ENCODE results near the gene CFAP97.
"Not testable (repeated sequence)": the region's sequence is repeated elsewhere in the genome, so short reads cannot be mapped to it uniquely, and the experiment has no call there.

CFAP97 gene

DNA sequence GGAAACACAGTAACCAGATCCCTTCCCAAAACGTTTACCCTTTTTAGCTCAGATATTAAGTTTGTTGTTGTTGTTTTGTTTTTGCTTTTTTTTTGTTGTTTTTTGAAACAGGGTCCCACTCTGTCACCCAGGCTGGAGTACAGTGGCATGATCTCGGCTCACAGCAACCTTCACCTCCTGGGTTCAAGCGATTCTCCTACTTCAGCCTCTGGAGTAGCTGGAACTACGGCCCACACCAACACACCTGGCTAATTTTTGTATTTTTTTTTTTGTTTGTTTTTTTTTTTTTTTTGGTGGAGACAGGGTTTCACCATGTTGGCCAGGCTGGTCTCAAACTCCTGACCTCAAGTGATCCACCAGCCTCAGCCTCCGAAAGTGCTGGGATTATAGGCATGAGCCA is 84.3 kb downstream of the CFAP97 start:
- DNase-seq, result not testable (repeated sequence)
- in situ Hi-C loops (cut with MboI; ENCODE audit: low pct_unique_long_range_greater_than_20kb, low sequenced_read_pairs), result loop anchor here (25.0 kb wide), 1 partner anchor 382 kb away; the partner anchor contains the start of gene CENPU

DNA sequence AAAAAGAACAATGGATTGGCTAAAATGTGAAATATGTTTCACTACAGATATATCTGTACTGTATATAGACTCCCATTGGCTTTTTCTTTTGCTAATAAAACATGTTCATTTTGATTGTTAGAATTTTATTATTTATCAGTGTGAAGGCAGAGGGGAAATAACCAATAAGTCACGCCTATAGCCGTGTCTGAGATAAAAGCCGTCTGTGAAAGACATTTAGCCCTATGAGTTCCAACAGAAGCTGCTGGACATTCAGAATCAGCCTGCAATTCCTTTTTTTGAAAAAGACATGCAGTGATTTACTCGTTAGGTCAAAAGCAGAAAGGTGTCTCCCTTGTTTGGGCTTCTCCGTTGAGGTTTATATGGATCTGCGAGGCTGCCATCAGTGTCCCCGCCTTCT is 84.9 kb downstream of the CFAP97 start:
- no peak for DNase-seq
- in situ Hi-C loops (cut with MboI; ENCODE audit: low pct_unique_long_range_greater_than_20kb, low sequenced_read_pairs), result loop anchor here (25.0 kb wide), 1 partner anchor 382 kb away; the partner anchor contains the start of gene CENPU

DNA sequence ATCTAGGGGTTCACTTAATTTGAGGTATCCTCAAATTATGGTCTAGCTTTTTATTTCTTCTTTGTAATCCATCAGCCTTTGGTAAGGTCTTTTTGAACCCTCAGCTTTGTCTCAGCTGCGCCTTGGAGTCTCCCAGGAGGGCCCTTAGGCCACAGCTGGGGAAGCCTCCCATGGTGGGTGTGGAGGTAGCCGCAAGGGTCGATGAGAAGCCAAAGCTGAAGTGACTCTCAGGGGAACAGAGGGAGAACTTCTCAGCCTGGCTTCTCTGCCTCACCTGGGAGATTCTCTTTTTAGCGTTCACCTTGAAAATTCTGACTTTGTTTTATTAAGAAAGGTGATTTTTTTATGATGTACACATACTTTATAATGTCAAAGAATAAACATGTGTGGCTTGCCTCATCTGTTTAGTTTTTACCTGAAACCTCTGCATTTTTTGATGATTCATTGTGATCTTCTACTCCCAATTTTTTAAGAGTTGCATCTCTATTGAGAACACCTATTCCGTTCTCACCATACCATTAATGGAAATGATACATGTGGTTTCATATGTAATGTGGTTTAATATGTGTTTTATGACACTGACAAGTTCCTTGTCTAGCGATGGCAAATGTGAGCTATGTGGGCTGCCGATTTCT is 86.4 kb downstream of the CFAP97 start:
- DNase-seq, result no peak
- in situ Hi-C loops (cut with MboI; ENCODE audit: low pct_unique_long_range_greater_than_20kb, low sequenced_read_pairs), result loop anchor here (25.0 kb wide), 1 partner anchor 380 kb away; the partner anchor contains the start of gene CENPU

DNA sequence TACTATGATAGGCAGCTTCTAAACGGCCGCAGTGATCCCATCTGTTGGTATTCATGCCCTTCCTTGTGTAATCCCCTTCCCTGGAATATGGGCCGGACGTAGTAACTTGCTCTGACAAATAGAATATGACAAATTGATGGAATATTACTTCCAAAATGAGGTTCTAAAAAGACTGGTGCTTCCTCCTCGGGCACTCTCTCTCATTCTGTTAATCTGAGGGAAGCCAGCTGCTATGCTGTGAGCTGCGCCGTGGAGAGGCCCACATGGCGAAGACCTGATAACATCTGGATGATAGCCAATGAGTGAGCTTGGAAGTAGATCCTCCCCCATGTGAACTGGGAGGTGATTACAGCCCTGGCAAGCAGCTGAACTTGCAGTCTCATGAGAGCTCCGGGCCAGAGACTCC is 88.0 kb downstream of the CFAP97 start:
- in situ Hi-C loops (cut with MboI; ENCODE audit: low pct_unique_long_range_greater_than_20kb, low sequenced_read_pairs), result loop anchor here (25.0 kb wide), 1 partner anchor 379 kb away; the partner anchor contains the start of gene CENPU
- DNase-seq, result peak; percentile 78

DNA sequence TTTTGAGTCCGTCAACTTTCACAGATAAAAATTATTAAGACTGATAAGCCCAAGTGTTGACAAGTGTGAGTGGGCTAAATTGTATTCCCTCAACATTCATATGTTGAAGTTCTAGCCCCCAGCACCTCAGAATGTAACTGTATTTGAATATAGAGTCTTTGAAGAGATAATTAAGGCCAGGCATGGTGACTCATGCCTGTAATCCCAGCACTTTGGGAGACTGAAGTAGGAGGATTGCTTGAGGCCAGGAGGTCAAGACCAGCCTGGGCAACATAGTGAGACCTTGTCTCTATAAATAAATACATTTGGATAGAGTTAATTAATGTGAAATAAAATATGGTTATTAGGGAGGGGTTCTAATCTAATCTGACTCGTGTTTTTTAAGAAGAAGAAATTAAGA is 90.5 kb downstream of the CFAP97 start:
- in situ Hi-C loops (cut with MboI; ENCODE audit: low pct_unique_long_range_greater_than_20kb, low sequenced_read_pairs), result loop anchor here (25.0 kb wide), 1 partner anchor 376 kb away; the partner anchor contains the start of gene CENPU
- DNase-seq, result no peak

DNA sequence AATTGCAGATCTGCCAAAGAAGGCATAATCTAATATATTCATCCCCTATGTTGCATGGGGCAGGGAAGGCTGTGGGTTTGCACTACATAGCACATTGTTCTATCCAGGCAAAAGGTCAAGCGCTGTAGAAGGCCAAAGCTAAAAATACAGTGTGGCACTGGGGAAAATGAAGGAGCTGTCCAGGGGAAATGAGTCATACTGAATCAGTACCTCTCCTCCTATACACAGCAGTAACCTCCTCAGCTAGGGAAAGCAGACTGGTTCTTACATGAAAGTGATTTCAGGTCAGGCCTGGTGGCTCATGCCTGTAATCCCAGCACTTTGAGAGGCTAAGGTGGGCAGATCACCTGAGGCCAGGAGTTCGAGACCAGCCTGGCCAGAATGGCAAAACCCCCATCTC is 91.7 kb downstream of the CFAP97 start:
- no peak for DNase-seq
- in situ Hi-C loops (cut with MboI; ENCODE audit: low pct_unique_long_range_greater_than_20kb, low sequenced_read_pairs), result loop anchor here (25.0 kb wide), 1 partner anchor 375 kb away; the partner anchor contains the start of gene CENPU

DNA sequence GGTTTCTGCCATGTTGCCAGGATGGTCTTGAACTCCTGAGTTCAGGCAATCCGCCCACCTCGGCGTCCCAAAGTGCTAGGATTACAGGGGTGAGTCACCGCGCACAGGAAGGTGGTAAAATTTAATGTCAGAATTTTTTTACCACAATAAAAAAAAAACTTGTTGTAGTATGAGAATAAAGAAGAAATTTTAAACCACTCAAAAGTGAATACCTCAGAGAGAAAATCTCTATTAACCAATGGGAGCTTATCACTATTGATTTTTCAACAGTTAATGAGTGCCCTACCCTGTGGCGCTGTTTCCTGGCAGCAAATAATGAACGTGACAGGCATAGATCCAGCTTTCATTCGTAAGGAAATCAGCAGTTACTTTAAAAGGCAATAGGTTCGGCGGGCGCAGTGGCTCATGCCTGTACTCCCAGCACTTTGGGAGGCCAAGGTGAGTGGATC is 93.4 kb downstream of the CFAP97 start:
- no peak for DNase-seq
- in situ Hi-C loops (cut with MboI; ENCODE audit: low pct_unique_long_range_greater_than_20kb, low sequenced_read_pairs), result loop anchor here (25.0 kb wide), 1 partner anchor 373 kb away; the partner anchor contains the start of gene CENPU

DNA sequence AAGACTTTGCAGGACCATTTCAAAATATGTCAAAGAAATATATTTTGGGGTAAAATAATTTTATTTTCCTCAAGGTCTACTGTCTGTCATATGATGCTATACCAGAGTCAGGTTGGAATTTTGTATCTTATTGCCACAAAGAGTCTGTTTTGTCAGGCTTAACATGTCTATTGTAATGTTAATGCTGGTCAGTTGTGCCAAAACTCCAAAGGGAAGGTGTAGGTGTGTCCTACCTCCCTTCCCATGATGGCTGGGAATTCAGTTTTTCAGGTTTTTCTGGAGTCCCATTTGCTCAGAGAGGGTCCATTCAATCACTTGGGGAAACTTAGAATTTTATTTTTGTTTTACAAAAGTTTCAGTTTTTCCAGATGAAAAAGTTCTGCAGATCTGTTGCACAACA is 94.1 kb downstream of the CFAP97 start:
- DNase-seq, result no peak
- in situ Hi-C loops (cut with MboI; ENCODE audit: low pct_unique_long_range_greater_than_20kb, low sequenced_read_pairs), result loop anchor here (25.0 kb wide), 1 partner anchor 372 kb away; the partner anchor contains the start of gene CENPU

Data from KBM-7 (cell line).